KOPT-K1 (cell line): ENCODE results near the gene MED9.

Experiments
- H3K27ac ChIP-seq: fragments of 200-600 bp; sonication (generic); 2 replicates; pipeline ENCODE4 v1.5.1; 2016; ENCODE audit warnings: antibody characterized with exemption, mild to moderate bottlenecking, low read depth, low read length; ENCODE audit not compliant: poor library complexity, severe bottlenecking
- H3K36me3 ChIP-seq: fragments of 200-600 bp; sonication (generic); 2 replicates; pipeline ENCODE4 v1.5.1; 2017; ENCODE audit warnings: antibody characterized with exemption, mild to moderate bottlenecking, low read length, moderate library complexity; ENCODE audit not compliant: insufficient read depth
- H3K9me3 ChIP-seq: fragments of 200-600 bp; sonication (generic); 2 replicates; pipeline ENCODE4 v1.5.1; 2017; ENCODE audit warnings: antibody characterized with exemption, low read length, mild to moderate bottlenecking; ENCODE audit not compliant: insufficient read depth, poor library complexity, severe bottlenecking

The MED9 gene

GRCh38 chr17:17510456-17511292, 33.9 kb downstream of the MED9 start:
- Histone ChIP-seq H3K9me3 (no peaks in the 10 kb centered on the region), H3K27ac (no peak overlapping the region), H3K36me3 (no peaks in the 10 kb centered on the region)

- Histone ChIP-seq H3K36me3 (no peaks in the 10 kb centered on the region), H3K9me3 (no peaks in the 10 kb centered on the region), H3K27ac (no peak overlapping the region)
These were observed 34.5 kb downstream of the MED9 start for GRCh38 chr17:17511293-17511741.

DNA sequence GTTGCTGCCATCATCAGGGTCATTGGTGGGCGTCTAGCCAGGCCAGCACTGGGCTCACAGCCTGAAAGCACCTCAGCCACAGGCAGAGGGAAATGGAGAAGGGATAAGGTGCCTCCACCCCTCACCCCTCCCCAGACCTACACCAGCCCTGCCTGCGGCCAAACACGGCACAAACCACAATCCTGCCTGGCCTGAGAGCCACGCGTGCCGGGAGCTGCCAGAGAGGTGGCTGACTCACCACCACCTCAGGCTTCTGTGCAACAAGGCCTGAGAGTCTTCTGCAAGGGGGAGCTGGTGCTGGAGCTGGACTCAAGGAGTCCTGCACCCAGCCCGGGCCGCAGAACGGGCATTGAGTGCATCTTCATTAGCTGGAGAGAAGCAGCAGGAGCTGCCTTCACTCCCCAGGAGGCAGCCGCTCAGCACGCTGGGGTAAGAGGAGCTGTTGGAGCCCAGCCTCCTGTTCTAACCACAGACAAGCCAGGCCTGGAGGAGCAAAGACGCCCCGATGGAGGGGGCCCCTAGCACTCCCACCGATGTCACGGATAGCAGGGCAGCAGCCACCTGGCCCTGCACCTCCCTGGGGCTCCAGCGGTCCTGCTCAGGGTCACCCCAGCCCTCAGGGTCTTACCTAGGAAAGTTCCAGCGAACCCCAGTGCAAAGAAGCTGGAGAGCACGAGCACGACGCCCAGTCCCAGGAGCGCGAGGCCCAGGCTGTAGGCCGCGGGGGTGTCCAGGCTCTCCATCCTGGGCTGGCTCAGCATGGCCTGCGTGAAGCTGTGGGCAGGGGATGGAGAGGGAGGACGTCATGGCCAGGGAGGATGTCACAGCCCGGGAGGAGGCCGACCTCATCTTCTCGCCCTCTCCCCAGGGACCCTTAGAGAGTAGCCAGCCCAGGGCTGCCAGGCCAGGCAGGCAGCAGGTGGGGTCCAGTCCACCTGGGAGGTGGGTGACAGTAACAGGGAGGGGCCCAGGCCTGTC, 35.4 kb downstream of the MED9 start:
- Histone ChIP-seq H3K36me3 (no peaks in the 10 kb centered on the region), H3K27ac (no peak overlapping the region), H3K9me3 (no peaks in the 10 kb centered on the region)

DNA sequence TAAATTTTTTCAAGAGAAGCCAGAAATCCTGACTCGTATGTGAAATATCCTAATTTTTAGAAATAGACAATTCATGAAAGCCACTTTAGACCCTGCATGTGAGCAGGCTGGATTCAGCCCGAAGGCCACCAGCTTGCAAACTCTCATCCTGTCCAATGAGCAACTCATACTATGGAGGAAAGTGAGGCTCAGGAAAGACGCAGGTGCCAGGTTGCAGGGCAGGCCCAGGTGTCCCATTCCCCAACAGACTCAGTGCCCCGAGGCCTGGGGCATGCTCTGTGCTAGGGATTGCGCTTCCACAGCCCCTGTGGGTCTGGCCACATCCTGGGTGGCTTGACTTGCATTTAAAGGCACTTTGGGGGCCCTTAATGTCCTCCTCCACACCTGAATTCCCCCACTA, 36.1 kb downstream of the MED9 start:
- Histone ChIP-seq H3K9me3 (no peaks in the 10 kb centered on the region), H3K27ac (no peak overlapping the region), H3K36me3 (no peaks in the 10 kb centered on the region)

DNA sequence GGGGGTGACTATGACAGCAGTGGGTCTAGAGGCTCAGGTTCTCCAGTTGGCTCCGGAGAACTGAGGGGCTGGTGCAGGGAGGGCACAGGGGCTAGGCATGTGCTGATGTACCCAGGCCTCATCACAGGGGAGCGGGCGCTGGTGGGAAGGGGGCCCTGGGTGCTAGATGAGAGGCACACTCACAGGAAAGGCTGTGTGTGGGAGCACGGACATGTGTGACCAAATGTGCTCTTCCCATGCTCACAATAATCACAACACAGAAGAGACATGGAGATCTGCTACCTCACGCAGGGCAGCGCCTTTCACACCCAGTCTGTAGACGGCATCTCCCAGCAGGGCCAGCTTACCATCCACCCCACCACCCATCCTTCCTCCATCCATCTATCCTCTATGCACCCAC, 36.8 kb downstream of the MED9 start:
- H3K9me3 ChIP-seq = no peaks in the 10 kb centered on the region
- H3K36me3 ChIP-seq = no peaks in the 10 kb centered on the region

DNA sequence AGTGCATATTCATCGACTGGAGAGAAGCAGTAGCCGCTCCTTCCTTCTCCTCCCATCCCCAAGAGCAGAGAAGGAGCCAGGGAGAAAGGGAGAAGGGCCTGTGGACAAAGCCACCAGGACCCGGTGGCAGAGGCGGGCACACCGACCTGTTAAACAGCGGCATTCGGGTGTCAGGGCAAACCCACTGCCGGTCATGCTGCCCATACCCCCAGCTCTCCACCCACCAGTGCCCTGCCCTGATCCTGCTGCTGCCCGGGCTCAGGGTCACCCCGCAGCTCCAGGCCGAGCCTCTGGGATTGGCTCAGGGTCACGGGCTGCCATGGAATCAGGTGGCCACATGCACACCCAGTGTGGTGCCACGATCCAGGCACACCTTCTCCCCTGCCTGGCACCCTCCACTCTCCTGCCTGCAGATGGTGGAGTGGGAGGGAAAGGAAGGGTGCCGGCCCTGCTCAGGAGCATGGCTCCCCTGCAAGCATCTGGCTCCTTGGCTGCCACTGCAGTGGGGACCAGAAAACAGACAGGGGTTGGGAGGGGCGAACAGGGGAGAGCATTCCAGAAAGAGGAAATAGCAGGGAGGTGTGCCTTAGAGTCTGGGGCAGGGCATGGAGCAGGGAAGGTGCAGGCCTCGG, 37.7 kb downstream of the MED9 start:
- no peaks in the 10 kb centered on the region for H3K36me3 ChIP-seq

More for the DNA sequence above, 36.8 kb downstream of the MED9 start:
- no peak overlapping the region for H3K27ac ChIP-seq

GRCh38 chr17:17514993-17515933, 38.5 kb downstream of the MED9 start:
- H3K27ac ChIP-seq = no peak overlapping the region
- no peaks in the 10 kb centered on the region for H3K9me3 ChIP-seq
- no peaks in the 10 kb centered on the region for H3K36me3 ChIP-seq

More for the DNA sequence above, 37.7 kb downstream of the MED9 start:
- H3K27ac ChIP-seq = no peak overlapping the region
- H3K9me3 ChIP-seq = no peaks in the 10 kb centered on the region

DNA sequence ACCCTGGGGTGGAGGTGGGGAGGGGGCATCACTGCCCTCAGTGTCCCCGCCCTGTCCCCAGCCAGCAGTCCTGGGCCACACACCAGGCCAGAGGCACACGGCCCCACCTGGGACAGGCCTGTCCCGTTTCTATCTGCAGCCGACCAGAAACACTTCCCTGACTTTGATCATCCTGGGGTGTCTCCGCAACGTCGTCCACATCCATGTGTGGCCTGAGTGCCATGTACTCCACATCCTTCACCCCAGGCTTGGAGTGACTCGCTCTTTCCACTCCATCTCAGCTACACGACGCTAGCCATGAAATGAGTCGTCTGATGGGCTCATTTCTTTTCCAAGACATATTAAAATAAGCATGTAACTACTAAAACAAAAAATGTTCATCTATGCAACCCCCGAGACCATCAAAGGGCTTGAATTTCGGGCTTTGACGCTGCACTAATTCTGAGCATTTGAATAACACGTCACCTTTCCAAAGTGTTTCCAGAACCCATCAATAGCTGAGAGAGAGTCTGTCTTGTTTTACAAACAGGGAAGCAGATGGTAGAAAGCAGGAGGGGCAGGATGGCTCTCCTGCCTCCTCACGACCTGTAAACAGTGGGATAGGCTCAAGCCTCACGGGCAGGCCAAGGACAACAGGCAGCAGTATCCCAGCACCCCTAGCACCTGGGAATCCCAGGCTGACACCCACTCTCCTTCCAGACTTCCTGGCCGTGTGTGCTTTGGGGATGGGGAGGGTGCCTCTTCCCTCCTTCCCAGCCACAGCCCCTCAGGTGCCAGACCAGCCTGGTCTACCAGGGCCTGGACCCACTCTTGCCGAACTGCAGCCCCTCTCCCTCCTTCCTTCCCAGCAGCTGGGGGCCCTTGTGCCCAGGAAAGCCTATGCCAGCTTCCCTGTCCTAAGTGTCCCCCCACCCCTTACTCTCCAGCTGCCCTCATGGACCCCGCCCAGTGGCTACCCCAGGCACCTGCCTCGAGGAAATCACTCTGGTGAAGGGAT, 39.4 kb downstream of the MED9 start:
- Histone ChIP-seq H3K9me3 (no peaks in the 10 kb centered on the region), H3K27ac (no peak overlapping the region), H3K36me3 (no peaks in the 10 kb centered on the region)

DNA sequence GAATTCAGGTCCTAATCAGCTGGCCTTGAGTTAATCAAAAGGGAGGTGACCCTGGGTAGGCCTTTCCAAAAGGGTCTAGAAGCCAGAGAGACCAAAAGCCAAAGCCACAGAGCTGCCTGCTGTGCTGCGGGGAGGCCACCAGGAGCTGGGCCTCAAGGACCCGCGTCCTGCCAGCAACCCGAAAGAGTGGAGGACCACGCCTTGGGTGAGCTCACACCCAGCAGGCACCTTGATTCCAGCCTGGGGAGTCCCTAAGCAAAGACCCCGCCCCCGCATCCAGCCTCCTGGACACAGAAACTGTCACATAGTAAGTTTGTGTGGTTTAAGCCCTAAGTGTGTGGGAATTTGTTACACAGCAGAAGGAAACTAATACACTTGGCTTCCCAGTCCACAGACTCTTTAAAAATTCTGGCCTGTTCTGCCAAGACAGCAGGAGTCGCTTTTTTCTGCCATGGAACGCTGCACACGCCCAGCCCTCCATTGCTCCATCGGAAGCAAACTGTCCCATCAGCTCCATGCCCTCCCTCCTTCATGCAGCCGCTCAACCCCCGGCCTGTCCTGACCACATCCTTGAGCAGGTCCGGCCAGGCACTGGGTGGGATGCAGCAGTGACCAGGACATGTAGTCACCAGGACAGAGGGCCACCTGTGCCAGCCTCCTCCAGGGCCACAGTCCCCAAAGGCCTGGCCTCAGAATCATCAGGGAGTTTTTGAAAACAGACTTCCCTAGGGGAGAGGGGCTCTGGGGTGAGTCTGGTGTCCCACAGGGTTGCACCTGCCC, 40.3 kb downstream of the MED9 start:
- no peaks in the 10 kb centered on the region for H3K9me3 ChIP-seq
- no peak overlapping the region for H3K27ac ChIP-seq
- no peaks in the 10 kb centered on the region for H3K36me3 ChIP-seq

DNA sequence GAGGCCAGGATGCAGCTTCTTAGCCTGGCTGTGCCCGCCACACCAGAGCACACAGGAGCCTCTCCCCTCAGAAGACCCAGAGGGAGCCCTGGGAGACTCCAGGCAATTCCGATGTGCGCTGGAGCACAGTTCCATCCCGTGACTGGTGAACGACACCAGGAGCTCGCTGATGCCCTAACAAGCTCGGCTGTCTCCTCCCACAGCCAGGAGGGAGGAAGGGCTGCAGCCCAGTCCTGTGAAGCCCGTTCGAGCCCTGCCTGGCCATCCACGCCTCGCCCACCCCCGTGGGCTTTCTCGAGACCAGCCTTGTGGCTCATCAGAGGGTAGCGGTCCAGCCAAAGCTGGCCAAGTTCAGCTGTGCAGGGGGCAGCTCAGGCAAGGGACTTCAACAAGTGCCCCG, 41.2 kb downstream of the MED9 start:
- H3K27ac ChIP-seq = no peak overlapping the region
- no peaks in the 10 kb centered on the region for H3K36me3 ChIP-seq
- no peaks in the 10 kb centered on the region for H3K9me3 ChIP-seq

GRCh38 chr17:17518951-17519350, 42.2 kb downstream of the MED9 start:
- H3K9me3 ChIP-seq = no peaks in the 10 kb centered on the region
- no peak overlapping the region for H3K27ac ChIP-seq
- H3K36me3 ChIP-seq = no peaks in the 10 kb centered on the region

GRCh38 chr17:17519886-17520285, 43.1 kb downstream of the MED9 start:
- H3K27ac ChIP-seq = no peak overlapping the region

More at GRCh38 chr17:17519886-17520285, 43.1 kb downstream of the MED9 start:
- Histone ChIP-seq H3K9me3 (no peaks in the 10 kb centered on the region), H3K36me3 (no peaks in the 10 kb centered on the region)
